ENCODE data around the gene TIGD2.
"Not testable (repeated sequence)": the region's sequence is repeated elsewhere in the genome, so short reads cannot be mapped to it uniquely, and the experiment has no call there.

TIGD2 gene

DNA sequence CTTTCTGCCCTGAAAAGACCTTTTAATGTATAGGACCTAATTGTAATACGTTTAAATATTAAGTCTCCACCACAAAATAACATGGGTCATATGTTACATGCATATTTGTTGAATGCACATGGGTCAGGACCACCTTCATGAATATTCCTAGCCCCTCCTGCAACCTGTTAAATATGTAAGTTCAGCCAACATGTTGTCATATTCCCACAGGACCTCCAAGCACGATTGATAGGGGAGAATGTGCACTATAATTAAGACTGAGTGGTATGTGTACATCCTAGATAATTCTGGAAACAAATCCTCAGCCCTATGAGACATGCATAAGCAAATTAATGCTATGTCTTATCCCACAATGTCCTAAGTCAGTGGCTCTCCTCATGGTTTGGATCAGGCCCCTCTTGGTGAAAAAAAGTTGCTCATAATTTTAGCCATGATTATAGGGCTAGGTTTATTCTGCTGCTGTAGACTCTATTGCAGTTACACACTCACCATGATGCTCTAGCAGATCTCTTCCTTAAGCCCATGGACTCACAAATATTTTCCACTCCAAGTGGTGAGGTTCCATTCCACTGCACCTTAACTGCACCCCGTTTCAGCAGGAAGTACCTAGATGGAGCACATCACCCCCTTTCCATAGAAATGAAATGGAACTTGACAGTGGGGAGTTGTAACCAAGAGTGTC lies 10.2 kb downstream of the TIGD2 start:
- no peak for DNase-seq

DNA sequence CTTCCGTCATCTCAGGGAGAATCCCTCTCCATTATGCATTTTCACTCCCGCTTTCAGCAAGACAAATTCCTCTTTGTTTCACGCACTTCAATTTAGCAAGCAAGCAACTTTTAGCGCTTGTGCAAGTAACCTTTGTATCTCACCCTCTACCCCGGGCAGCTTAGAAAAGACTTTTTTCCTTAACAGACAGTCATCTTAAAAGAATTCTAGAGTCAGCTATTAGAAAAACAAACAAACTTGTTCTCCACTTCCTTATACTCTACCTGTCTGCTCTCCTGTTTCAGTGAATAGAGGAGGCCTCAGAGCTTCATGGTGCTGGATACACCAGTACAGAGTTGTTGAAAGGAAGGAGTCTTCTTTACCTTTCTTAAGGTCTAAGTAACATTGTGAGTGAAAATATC lies 12.1 kb downstream of the TIGD2 start:
- DNase-seq: no peak

DNA sequence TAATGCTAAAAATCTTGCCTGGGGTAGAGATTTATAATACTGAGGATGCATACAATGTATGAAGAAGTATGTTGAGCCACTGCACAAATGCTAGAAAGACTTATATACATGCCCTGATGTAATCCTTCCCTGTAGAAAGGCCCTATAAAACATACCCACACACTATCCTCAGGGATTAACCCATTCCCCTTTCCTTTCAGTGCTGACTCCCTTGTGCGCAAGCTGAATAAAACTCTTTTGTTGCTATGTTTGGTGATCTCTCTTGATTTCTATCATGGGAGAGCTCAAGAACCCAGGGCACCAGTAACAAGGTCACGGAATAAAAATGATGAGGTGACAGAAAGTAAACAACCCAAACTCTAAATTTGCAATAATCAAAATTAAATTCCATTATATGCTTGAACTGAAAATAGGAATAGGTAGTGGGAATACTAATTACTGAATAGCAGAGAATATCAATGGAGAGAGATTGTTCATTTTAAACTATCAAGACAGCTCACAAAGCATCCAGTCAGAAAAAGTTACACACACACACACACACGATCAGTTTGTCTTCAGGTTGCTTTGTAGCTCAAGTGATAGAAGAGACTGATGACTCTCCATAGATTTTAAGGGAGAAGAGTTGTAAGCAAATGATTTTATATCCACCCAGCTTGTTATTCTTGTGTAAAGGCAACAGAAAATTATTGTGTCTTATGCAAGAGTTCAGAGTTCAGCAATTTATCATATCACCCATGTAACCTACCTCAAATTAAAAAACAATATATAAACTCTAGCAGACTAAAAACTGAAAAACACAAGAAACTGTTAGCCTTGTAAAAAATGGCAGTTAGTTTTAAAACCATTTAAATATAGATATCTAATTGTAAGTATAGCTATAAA lies 14.8 kb downstream of the TIGD2 start:
- no peak for DNase-seq

DNA sequence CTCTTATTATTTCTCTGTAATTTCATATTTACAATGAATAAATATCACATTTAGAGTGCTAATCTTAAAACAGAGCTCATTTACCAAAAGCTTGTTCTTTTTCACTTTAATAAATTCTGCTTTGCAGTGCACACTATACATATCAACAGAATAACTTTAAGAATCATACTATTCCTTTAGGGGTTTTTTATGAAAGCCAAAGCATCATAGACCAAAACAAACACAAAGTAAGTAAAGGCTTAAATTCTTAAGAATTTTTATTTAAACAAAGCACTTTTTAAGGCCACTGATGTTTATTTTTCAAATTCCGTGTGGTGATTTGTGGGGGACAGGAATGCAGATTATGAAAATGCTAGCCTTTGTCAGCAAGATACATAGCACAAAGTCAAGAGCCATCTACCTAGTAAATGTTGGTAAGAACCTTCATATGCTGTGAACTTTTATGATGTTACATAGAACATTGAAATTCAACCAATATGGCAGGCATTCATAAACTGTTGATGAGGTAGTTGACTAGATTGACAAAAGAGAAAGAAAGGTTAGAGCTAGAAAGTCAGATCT lies 17.8 kb downstream of the TIGD2 start:
- no peak for DNase-seq

DNA sequence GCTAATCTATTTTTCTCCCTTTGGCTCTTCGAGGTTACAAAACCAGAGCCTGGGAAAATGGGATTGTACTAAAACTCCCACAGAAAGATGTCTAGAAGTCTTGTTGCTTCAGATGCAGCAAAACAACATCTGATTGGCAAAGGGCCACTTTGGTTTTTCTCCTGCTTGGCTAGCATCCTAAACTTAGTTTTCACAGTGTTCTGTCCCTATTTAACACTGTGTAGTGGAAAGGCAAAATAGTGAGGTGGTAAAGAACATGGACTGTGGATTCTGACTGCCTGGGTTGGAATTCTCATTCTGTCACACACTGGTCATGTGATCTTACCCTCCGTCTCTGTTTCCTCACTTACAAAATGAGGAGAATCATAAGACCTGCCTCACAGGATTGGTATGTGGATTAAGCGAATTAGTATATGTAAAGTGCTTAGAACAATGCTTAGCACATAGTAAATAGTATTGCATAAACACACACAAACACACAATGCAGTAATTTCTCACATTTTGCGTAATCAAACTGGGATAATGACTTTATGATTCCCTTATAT lies 23.5 kb downstream of the TIGD2 start:
- DNase-seq: no peak

DNA sequence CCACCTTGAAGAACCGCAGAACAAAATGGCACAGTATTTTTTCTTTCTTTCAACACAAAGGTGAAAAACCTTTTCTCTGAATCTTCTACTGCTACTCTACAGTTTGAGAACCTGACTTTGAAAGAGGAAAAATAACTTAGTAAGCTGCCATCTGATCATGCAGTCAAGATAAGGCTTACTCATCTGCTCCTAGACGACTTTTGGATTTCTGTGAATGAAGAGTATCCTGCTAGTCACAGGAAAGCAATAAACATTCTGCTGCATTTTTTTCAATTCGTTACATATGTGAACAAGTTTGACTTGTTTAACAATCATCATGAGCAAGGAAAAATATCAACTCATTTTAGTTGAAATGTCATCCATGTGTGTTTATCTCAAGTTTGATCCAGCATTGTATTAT lies 25.2 kb downstream of the TIGD2 start:
- no peak for DNase-seq

DNA sequence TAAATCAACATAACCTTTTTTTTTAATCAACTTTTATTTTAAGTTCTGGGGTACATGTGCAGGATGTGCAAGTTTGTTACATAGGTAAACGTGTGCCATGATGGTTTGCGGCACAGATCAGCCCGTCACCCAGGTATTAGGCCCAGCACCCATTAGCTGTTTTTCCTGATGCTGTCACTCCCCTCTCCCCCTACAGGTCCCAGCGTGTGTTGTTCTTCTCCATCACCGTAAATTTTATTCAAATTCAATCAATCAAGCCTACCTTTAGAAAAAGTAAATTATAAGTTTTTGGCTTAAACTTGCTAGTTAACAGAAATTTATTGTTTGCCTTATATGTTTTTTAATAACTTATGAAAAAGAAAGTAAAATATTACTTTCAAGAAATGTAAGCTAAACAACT lies 25.9 kb downstream of the TIGD2 start:
- DNase-seq: no peak

DNA sequence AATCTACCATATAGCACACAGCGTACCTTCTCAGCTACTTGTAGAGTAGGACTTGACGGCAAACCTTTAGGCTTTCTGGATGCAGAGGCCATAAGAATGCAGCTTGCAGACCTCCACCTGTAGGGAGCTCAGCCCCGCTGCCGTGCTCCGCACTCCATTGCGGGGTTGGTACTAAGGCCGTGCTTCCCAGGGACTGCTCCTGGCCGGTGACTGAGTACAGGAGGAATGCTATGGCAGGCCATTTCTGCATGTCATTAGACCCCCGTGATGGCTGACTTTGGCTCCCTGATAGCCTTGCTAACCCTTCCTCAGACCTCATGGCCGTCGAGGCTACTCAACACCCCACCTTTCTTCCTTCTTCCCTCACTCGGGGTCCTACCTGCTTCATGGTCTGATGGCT lies 26.4 kb downstream of the TIGD2 start:
- no peak for DNase-seq

DNA sequence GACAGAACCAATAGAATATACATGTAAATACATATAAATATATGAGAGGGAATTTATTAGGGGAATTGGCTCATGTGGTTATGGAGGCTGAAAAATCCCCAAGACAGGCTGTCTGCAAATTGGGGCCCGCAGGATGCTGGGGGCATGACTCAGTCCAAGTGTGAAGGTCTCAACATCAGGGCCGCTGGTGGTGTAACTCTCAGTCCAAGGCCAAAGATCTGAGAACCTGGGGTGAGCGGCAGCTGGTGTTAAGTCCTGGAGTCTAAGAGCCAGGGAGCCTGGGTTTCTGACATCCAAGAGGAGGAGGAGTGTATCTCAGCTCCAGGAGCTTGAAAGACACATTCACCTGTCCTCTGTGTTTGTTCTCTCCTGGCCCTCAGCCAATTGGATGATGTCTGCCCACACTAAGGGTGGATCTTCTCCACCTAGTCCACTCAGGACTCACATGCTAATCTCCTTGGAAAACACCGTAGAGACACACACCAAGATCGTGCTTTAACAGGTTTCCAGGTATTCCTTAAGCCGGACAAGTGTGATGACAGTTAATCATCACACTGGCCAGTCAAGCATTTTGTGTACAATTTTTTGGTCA lies 28.9 kb downstream of the TIGD2 start:
- DNase-seq: no peak

DNA sequence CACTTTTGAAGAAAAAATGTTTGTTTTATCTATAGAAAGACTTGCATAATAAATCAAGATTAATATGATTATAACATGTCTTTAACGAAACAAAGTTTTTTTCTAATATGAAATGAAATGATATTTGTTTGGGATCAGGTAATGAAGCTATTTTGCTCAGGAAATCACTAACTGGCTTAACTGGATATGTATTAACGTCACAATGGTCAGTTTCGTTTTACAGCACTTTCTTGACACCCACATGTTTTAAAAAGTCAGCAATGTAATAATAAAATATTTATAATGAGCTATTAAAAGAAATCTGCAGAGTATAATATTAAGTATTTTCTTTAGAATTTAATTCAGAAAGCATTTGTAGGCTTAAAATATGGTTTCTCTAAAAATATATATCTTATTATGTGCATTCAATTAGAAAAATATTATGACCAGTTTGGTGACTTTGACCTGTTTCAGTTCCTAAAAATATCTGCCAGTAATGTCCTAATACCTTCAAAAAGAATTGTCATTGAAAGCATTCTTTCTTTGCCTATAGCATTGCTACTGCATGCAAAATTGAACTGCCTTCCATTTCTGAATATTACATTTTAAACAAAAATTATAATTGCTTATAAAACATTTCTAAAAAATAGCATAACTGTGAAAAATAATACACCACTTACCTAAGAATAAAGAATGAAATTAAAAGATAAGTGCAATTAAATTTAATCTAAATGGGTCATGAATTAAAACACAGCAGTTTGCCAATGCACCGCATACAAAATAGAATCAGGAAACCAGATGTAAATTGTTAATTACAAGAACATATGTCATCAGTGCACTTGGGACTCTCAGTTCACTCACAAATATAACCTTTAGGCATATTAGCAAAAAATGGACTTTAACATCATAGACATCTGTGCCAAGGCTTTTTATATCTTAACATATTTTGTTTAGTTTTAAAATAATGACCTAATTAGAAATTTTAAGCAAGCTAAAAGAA lies 31.6 kb downstream of the TIGD2 start:
- DNase-seq: no peak

DNA sequence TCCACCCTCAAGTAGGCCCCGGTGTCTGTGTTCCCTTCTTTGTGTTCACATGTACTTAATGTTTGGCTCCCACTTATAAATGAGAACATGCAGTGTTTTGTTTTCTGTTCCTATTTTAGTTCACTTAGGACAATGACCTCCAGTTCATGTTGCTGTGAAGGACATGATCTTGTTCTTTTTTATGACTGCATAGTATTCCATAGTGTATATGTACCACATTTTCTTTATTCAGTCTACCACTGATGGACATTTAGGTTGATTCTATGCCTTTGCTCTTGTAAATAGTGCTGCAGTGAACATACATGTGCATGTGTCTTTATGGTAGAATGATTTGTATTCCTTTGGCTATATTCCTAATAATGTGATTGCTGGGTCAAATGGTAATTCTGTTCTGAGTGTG lies 33.3 kb downstream of the TIGD2 start:
- DNase-seq: not testable (repeated sequence)

DNA sequence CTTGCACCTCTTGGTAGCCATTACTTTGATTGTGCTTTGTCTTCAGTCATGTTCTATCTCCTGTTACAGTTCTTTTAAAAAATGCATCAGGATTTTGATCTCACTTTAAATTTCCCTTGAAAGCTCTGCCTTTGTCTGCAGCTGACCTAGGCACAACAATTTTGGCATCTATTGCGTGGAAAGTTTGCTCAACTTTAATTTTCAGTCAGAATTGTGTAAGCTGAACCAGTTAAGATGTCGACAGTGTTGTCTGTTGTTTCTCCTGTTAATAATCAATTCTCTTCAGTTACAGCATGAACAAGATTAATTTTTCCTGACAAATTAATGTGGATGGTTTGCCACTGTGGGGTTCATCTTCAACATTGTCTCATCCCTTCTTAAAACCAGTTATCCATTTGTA lies 34.9 kb downstream of the TIGD2 start:
- no peak for DNase-seq

DNA sequence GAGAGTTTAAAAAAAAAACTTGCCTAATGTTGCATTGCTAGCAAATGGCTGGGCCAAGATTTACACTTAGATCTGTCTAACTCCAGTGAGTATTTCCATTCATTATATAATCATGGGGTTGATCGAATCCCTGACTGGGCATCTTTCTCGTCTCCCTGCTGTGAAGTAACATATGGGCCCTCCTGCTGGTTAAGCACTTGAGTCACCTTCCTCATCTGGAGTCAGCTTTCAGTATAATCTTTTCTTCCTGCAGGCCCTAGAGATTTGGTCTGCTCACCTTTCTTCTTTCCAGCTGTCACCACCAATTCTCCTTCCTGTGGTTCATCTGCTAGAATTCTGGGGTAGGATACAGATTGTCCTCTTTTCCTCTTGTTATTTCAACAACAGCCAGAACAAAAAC lies 41.6 kb downstream of the TIGD2 start:
- no peak for DNase-seq

DNA sequence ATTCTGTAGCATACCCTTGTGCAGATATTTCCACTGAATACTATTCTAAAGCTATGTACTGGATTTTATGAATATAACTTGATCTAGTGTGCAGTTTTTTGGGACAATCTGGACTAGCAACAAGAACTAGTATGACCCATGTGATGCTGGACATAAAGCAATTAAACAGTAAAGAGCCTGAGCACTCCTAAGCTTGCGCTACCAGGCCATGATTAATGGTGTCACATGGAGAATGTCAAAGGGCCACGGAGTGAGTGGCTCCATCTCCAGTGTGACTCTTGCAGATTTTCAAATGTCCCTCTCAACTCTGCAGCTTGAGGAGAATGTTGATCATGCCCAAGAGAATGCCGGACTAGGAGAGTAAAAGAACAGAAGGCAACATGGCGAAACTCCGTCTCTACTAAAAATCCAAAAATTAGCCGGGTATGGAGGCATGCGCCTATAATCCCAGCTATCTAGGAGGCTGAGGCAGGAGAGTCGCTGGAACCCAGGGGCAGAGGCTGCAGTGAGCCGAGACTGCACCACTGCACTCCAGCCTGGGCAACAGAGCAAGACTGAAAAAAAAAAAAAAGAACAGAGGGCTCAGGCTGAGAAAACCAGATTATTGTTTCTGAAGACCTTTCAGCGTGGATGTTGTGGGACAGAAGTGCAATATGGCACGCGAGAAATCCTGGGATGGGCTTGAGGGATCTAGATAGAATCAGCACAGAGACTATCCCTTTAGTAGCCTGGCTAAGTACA lies 45.0 kb downstream of the TIGD2 start:
- no peak for DNase-seq

DNA sequence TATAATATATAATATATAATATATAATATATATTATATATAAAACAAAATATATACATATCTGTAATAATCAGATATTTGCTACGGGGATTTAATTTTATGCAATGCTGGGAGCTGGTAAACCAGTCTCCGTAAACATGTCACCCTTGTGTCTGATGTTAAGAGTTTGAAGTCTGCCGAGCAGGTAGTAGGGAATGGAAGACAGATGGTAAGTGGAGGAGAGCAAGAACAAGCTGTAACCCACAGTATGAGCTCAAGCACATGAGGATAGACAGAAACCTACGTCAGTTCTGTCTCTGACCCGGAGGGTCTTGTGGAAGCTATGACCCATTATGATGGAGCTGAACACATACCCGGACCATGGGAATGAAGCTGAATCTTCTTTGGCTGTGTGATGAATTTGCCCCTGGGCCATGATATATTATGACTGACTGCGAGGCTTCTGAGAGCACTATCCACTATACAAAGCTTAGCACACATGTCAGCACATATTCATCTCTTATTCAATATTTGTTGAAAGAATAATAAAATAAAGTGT lies 46.2 kb downstream of the TIGD2 start:
- no peak for DNase-seq

DNA sequence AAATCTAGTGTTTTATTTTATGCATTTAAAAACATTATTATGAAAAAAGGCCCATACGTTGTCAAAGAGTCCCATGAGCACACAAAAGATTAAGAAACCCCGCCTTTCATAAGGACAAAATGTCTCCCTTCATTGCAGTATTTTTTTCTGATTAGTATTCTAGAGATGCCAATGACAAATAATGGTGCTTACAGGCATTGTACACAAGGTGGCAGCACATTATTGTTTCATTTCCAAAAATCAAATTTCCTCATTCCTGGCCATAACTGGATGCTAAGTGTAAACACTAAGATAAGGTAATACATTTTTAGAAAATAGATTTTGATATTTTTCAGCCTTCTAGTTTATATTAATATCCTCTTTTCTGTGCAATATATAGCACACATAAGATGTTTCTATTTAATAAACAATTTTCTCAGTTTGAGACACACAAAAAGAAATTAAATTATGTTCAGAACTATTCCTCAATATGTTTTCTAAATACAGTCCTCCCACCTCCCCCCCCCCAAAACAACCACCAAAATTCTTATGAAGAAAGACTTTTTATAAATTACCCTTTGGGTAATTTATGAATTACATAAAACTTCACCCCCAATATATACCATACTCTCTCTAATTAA lies 47.7 kb downstream of the TIGD2 start:
- DNase-seq: no peak

DNA sequence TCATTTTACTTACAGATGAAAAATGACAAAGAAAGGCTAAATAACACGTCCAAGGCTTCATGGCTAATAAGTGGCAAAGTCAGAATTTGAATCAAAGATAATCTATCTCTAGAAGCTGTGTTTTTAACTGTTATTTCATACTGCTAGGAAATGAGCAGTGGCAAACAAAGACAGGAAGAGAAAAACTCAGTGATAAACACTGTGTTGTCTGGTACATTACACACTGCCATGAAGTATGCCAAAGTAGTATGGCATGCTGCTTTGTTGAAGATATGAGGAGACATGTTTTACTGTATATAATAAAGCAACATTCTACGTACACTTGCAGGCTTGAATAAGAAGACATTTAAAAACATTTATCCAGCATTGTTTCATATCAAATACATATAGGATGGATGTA lies 49.5 kb downstream of the TIGD2 start:
- DNase-seq: no peak

DNA sequence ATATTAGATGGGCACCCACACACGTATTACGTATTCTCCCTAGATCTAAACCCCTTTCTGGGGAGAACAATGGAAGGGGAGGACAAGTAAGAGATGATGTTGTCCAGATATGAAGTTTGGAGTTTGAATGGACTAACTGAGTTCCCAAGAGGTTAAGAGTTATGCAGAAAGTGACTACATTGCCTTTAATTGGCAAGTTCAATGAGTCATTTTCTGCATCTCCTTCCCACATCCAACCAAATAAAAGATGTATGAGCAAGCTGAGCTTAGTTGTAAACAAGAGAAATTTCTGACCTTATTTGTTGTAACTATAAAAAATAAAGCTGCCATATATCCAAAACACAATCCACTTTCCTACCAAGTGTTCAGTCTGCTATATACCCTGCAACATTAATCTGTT lies 50.5 kb downstream of the TIGD2 start:
- DNase-seq: no peak

DNA sequence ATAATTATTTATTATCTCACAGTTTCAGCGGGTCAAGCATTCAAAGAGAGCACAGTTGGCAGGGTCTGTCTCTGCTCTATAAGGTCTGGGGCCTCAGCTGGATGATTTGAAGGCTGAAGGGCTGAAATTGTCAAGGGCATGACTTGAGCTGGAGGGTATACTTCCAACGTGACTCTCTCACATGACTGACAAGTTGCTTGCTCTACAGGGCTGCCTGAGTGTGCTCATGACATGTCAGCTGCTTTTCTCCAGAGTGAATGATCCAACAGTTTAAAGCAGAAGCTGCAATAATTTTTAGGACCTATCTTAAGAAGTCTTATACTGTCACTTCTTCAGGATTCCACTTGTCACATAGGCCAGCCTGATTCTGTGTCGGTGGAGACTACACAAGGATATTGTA lies 51.2 kb downstream of the TIGD2 start:
- no peak for DNase-seq

DNA sequence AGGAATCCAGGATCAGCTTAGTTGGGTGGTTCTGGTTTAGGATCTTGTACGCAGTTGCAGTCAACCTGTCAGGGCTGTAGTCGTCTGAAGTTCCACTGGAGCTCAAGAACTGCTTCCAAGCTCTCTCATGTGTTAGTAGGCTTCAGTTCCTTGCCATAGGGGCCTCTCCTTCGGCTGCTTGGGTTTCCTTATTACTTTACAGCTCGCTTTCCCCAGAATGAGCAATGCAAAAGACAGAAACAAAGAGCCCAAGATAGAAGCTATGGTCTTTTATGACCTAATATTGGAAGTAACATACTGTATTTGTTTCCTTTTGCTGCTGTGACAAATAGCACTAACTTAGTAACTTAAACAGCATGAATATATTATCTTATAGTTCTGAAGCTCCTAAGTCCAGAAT lies 51.7 kb downstream of the TIGD2 start:
- no peak for DNase-seq

DNA sequence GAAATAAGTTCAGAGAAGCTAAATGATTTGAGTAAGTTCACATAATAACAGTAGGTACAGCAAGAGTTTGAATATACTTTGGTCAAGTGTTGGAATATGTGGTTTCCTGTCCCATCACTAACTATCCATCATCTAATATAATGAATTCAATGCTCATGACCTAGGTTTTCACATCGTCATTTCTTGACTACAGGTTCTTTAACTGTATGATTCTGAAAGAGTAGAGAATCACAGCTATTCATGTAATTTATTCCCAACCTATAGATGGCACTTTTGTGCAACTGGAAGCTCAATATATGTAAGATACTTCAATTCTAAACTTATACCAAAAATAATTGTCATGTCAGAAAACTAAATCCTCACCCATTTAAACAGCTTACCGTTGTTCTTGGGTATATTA lies 53.1 kb downstream of the TIGD2 start:
- no peak for DNase-seq

All from activated naive CD4-positive, alpha-beta T cell treated with Interleukin-2 at 50 U/mL for 16 hours (primary cell).